H1 (cell line): Measurements from ENCODE around the gene EEF1AKMT2. TPM values are rescaled to one million over a fixed set of nuclear protein-coding genes. Genes with fewer than 3 reads are reported as not detected.

Source experiments
- CTCF ChIA-PET: fragments of 300-600 bp; sonication (Branson Sonifier 250); formaldehyde crosslinking; loops from one replicate; lab custom pipeline; 2021; ENCODE audit not compliant: partially characterized antibody; lab: Charles Lee
- POLR2A ChIA-PET: fragments of 300-600 bp; sonication (Branson Sonifier 250); formaldehyde crosslinking; loops from one replicate; lab custom pipeline; 2021; ENCODE audit warnings: inconsistent platforms; ENCODE audit not compliant: partially characterized antibody; lab: Charles Lee
- DNase-seq, 2 experiments: peaks; one replicate each; pipeline versions ENCODE4 v3.0.0 to v3.0.0-alpha.2; 2010 to 2022; ENCODE audit warnings: low spot score in 2 of 2, low read depth in 1 of 2, mixed read lengths in 1 of 2
- FAIRE-seq: peaks from 2 replicates; lab custom pipeline; 2011; peaks lifted over from hg19 to GRCh38; lab: Jason Lieb, UNC
- H2AFZ ChIP-seq: 2 replicates; pipeline ENCODE4 v1.8.1; 2012; ENCODE audit warnings: low read length, inconsistent platforms
- H2AK5ac ChIP-seq: 2 replicates; pipeline ENCODE4 v1.6.1; 2013; ENCODE audit warnings: low read depth, low read length
- H2BK120ac ChIP-seq: replicated peaks from 2 replicates; pipeline ENCODE3; 2013; ENCODE audit warnings: low read depth, low read length, inconsistent platforms
- H2BK12ac ChIP-seq: 2 replicates; pipeline ENCODE4 v1.6.1; 2013; ENCODE audit warnings: low read depth, low read length
- H2BK15ac ChIP-seq: 2 replicates; pipeline ENCODE4 v1.6.1; 2013; ENCODE audit warnings: low read length
- H2BK20ac ChIP-seq: 2 replicates; pipeline ENCODE4 v1.6.1; 2013; ENCODE audit warnings: low read length
- H2BK5ac ChIP-seq: 2 replicates; pipeline ENCODE4 v1.6.1; 2013; ENCODE audit warnings: low read depth, low read length
- H3K14ac ChIP-seq: 2 replicates; pipeline ENCODE4 v1.6.1; 2013; ENCODE audit warnings: inconsistent platforms; ENCODE audit not compliant: insufficient read length
- H3K18ac ChIP-seq: 2 replicates; pipeline ENCODE4 v1.6.1; 2013; ENCODE audit warnings: low read length; ENCODE audit errors: extremely low read depth
- H3K23ac ChIP-seq: 2 replicates; pipeline ENCODE4 v1.6.1; 2013; ENCODE audit warnings: inconsistent platforms; ENCODE audit not compliant: insufficient read length
- H3K23me2 ChIP-seq: 2 replicates; pipeline ENCODE4 v1.6.1; 2013; ENCODE audit warnings: low read depth, low read length
- H3K27ac ChIP-seq: 2 replicates; pipeline ENCODE4 v1.6.1; 2011; ENCODE audit warnings: low read depth, low read length, inconsistent platforms
- H3K27me3 ChIP-seq, 4 experiments: replicated peaks in 1 of 4; 1 replicate in 1 of 4; 2 replicates in 3 of 4; pipeline versions ENCODE4 v1.6.1 to v1.8.1; 2011 to 2013; ENCODE audit warnings: low read length in 3 of 4, mild to moderate bottlenecking in 3 of 4, inconsistent platforms in 2 of 4, mixed read lengths in 2 of 4, moderate library complexity in 1 of 4; ENCODE audit not compliant: control insufficient read depth in 3 of 4, insufficient read depth in 3 of 4; ENCODE audit errors: extremely low read depth in 1 of 4
- H3K36me3 ChIP-seq, 4 experiments: 2 replicates each; pipeline versions ENCODE4 v1.6.1 to v1.8.1; 2011 to 2013; ENCODE audit warnings: mild to moderate bottlenecking in 4 of 4, low read length in 3 of 4, moderate library complexity in 2 of 4, control low read depth in 1 of 4, inconsistent platforms in 1 of 4; ENCODE audit not compliant: insufficient read depth in 4 of 4, control insufficient read depth in 2 of 4
- H3K4ac ChIP-seq: replicated peaks from 2 replicates; pipeline ENCODE3; 2013; ENCODE audit warnings: low read length, low read depth, mixed read lengths, inconsistent platforms; ENCODE audit not compliant: insufficient read length
- H3K4me1 ChIP-seq, 4 experiments: replicated peaks in 1 of 4; 1 replicate in 1 of 4; 2 replicates in 3 of 4; pipeline versions ENCODE4 v1.6.1 to v1.8.1; 2011 to 2013; ENCODE audit warnings: low read length in 3 of 4, inconsistent platforms in 2 of 4, mixed read lengths in 1 of 4; ENCODE audit not compliant: insufficient read depth in 4 of 4, control insufficient read depth in 3 of 4
- H3K4me2 ChIP-seq, 2 experiments: 2 replicates each; pipeline versions ENCODE4 v1.6.1 to v1.8.1; 2011 to 2013; ENCODE audit warnings: low read depth in 2 of 2, low read length in 2 of 2, control low read depth in 1 of 2, inconsistent platforms in 1 of 2, mild to moderate bottlenecking in 1 of 2; ENCODE audit not compliant: insufficient read depth in 1 of 2
- H3K4me3 ChIP-seq, 4 experiments: fragments of 200-600, 300-600 bp in 1 of 4; sonication (generic), shearing (Covaris generic), sonication (Bioruptor Twin) in 1 of 4; 2 replicates each; pipeline versions ENCODE4 v1.5.1 to v1.8.1; 2011 to 2016; ENCODE audit warnings: low read length in 4 of 4, low read depth in 3 of 4, control low read depth in 2 of 4, inconsistent platforms in 2 of 4, mild to moderate bottlenecking in 2 of 4, mixed read lengths in 1 of 4, moderate library complexity in 1 of 4; ENCODE audit not compliant: insufficient read depth in 2 of 4; ENCODE audit errors: extremely low read depth in 1 of 4
- H3K56ac ChIP-seq: replicated peaks from 2 replicates; pipeline ENCODE3; 2013; ENCODE audit warnings: low read depth, mild to moderate bottlenecking, mixed read lengths, low read length, inconsistent platforms; ENCODE audit not compliant: insufficient read length
- H3K79me1 ChIP-seq: 2 replicates; pipeline ENCODE4 v1.6.1; 2013; ENCODE audit warnings: low read depth, low read length, control low read depth
- H3K79me2 ChIP-seq, 2 experiments: 2 replicates each; pipeline versions ENCODE4 v1.6.1 to v1.8.1; 2012 to 2013; ENCODE audit warnings: low read length in 2 of 2, mild to moderate bottlenecking in 2 of 2, inconsistent platforms in 1 of 2; ENCODE audit not compliant: insufficient read depth in 2 of 2, control insufficient read depth in 1 of 2
- H3K9ac ChIP-seq, 4 experiments: replicated peaks in 1 of 4; 1 replicate in 1 of 4; 2 replicates in 3 of 4; pipeline versions ENCODE4 v1.6.1 to v1.8.1; 2011 to 2013; ENCODE audit warnings: low read depth in 3 of 4, low read length in 3 of 4, control low read depth in 2 of 4, mild to moderate bottlenecking in 2 of 4, moderate library complexity in 2 of 4, inconsistent platforms in 1 of 4; ENCODE audit errors: extremely low read depth in 1 of 4
- H3K9me3 ChIP-seq, 2 experiments: 2 replicates each; pipeline versions ENCODE4 v1.6.1 to v1.8.1; 2012 to 2013; ENCODE audit warnings: mild to moderate bottlenecking in 2 of 2, moderate library complexity in 2 of 2, control low read depth in 1 of 2, inconsistent platforms in 1 of 2, low read depth in 1 of 2, low read length in 1 of 2, mixed read lengths in 1 of 2; ENCODE audit not compliant: insufficient read depth in 2 of 2
- H4K20me1 ChIP-seq, 2 experiments: replicated peaks in 1 of 2; 2 replicates each; pipeline versions ENCODE3 to v1.8.1; 2011 to 2013; ENCODE audit warnings: inconsistent platforms in 2 of 2, low read length in 2 of 2, mild to moderate bottlenecking in 1 of 2; ENCODE audit not compliant: insufficient read depth in 2 of 2, control insufficient read depth in 1 of 2
- H4K5ac ChIP-seq: 2 replicates; pipeline ENCODE4 v1.6.1; 2013; ENCODE audit warnings: low read length, low read depth, mixed read lengths, inconsistent platforms; ENCODE audit not compliant: insufficient read length
- H4K8ac ChIP-seq: 2 replicates; pipeline ENCODE4 v1.8.0; 2013; ENCODE audit warnings: mild to moderate bottlenecking, moderate library complexity, low read length, inconsistent platforms; ENCODE audit not compliant: insufficient read depth; ENCODE audit errors: extremely low read depth
- H4K91ac ChIP-seq: replicated peaks from 2 replicates; pipeline ENCODE3; 2013; ENCODE audit warnings: low read length, mixed read lengths, inconsistent platforms; ENCODE audit not compliant: insufficient read length
- WGBS, 2 experiments: shearing (Covaris generic) in 1 of 2; methylation state at CpG; one replicate each; pipeline versions ENCODE4 v1.1.6 to v1.1.7; 2013 to 2015; ENCODE audit warnings: low lambda C conversion rate in 2 of 2, mixed read lengths in 2 of 2, inconsistent platforms in 1 of 2, low coverage in 1 of 2, missing lambda C conversion rate in 1 of 2; ENCODE audit not compliant: insufficient replicate concordance in 2 of 2, insufficient coverage in 1 of 2, insufficient read length in 1 of 2; ENCODE audit errors: extremely low coverage in 1 of 2, missing lambda C conversion rate in 1 of 2; 5-methylcytosine and 5-hydroxymethylcytosine counted together
- polyA plus RNA-seq, 7 experiments: library from polyadenylated mRNA; depleted of rRNA in 3 of 7; stranded (reverse) in 5 of 7; unstranded in 2 of 7; fragments of >200 nt in 5 of 7; fragments of 200-250 nt in 2 of 7; gene quantifications; 1 replicate in 5 of 7; 2 replicates in 1 of 7; 4 replicates in 1 of 7; pipeline versions ENCODE4 v1.2.1 to v1.2.3, GENCODE V29; 2011 to 2013; ENCODE audit warnings: missing spikeins in 2 of 7, mixed read lengths in 2 of 7
- total RNA-seq: library from RNA; stranded (reverse); fragmentation: NEBNext Ultra II Directional; extraction: Animal tissue kit (Norgen Biotek cat#: 25700); gene quantifications from 2 replicates; pipeline ENCODE4 v1.2.1, GENCODE V29; 2021

EEF1AKMT2 gene
- total and polyA plus RNA-seq, 2 of the 8 experiments (the other 6 are each of a cell fraction or from before 2014, with no cell fraction given): 9.8 to 26.8 TPM

GRCh38 chr10:124756156-124756903, 35.4 kb downstream of the EEF1AKMT2 start:
- DNase-seq (no peak), FAIRE-seq (peak; percentile 50)
- Histone ChIP-seq H3K4ac (no peak overlapping the region), H3K9me3 (no peaks in the 10 kb centered on the region), H3K9ac (no peak overlapping the region), H4K91ac (no peak overlapping the region), H2AK5ac (no peak overlapping the region), H3K23ac (no peak overlapping the region), H2AFZ (no peak overlapping the region), H2BK5ac (no peak overlapping the region), H3K4me1 (peaks cover 0 to 10% (median 2%) of the 10 kb centered on the region in 4 experiments; a peak in 3 of 7 replicates), H3K79me1 (no peaks in the 10 kb centered on the region), H3K18ac (no peak overlapping the region), H2BK12ac (no peak overlapping the region), H3K14ac (no peak overlapping the region), H3K27me3 (no peaks in the 10 kb centered on the region), H2BK120ac (no peak overlapping the region), H3K23me2 (0 out of 2 replicates have a peak, but pooled peaks cover 4% of the 10 kb centered on the region), H2BK20ac (no peak overlapping the region), H3K36me3 (peaks cover 2 to 23% (median 8%) of the 10 kb centered on the region in 4 experiments; a peak in 3 of 8 replicates), H3K79me2 (no peaks in the 10 kb centered on the region), H3K56ac (no peak overlapping the region), H3K4me3 (0 out of 8 replicates have a peak overlapping the region, but pooled peaks of 1 of the 4 experiments have one; percentile 0), H4K8ac (no peak overlapping the region), H2BK15ac (no peak overlapping the region), H4K20me1 (no peaks in the 10 kb centered on the region), H3K4me2 (no peak overlapping the region; a peak in 1 of 4 replicates), H4K5ac (no peak overlapping the region), H3K27ac (no peak overlapping the region)
- CTCF ChIA-PET: interaction anchor here (0.6 to 4.1 kb wide), 9 partner anchors 10 to 776 kb away, joined by 3 to 21 read pairs (median 4); partner anchors contain the start of gene EEF1AKMT2
- POLR2A ChIA-PET: interaction anchor here (0.6 to 2.6 kb wide), 4 partner anchors 10 to 28 kb away, joined by 3 to 13 read pairs (median 8); no protein-coding TSS in a partner anchor
- 71% methylated on average over 5 of the region's 5 CpGs; no CpG with 5 or more reads in 1 of the 2 experiments for WGBS, 2 experiments
